ENCODE results near the gene CEMIP.
A peak's percentile ranks its signal among the peaks of the same experiment; 100 is the strongest.

- TF ChIP-seq EZH2 (IDR thresholded peaks at IDR 0.05; ENCODE audit: low read length) = no peak
- TF ChIP-seq CTCF (optimal IDR thresholded peaks at IDR 0.05 in 1 of 3, IDR thresholded peaks at IDR 0.05 in 1 of 3, conservative IDR thresholded peaks at IDR 0.05 in 1 of 3; ENCODE audit: extremely low read depth in 1 of 3, insufficient read depth in 2 of 3, low read length in 3 of 3) = peak; percentile 50 to 84 (median 83)
These were observed at the start of gene CEMIP for GRCh38 chr15:80778964-80779657.

Measured in keratinocyte (primary cell).